Fibroblast of the conjunctiva (primary cell): Measurements from ENCODE around the gene CELSR3.
A peak's percentile ranks its signal among the peaks of the same experiment; 100 is the strongest.

Experiments
- DNase-seq: peaks from one replicate; pipeline ENCODE4 v3.0.0-alpha.2; 2010; ENCODE audit warnings: low read depth

CELSR3 gene

DNA sequence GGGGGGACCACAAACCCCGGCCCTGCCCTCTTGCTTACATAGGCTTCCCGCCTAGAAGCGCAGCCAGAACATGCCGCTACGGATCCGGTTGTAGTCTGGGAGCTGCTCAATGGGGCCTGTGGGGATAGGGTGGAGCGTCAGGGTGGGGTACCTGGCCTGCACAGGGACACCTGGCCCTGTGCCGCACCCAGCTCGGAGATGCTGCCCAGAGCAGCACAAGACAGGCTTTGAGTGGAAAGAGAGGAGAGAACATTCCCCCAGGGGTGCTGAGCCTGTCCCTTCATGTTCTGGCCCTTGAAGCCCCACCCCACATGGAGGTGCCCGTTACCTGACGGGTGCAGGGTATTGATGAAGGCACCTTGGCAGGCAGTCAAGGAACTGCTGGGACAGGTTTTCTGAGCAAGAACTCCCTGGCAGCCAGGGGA, 63.6 kb downstream of the CELSR3 start:
- no peak for DNase-seq

DNA sequence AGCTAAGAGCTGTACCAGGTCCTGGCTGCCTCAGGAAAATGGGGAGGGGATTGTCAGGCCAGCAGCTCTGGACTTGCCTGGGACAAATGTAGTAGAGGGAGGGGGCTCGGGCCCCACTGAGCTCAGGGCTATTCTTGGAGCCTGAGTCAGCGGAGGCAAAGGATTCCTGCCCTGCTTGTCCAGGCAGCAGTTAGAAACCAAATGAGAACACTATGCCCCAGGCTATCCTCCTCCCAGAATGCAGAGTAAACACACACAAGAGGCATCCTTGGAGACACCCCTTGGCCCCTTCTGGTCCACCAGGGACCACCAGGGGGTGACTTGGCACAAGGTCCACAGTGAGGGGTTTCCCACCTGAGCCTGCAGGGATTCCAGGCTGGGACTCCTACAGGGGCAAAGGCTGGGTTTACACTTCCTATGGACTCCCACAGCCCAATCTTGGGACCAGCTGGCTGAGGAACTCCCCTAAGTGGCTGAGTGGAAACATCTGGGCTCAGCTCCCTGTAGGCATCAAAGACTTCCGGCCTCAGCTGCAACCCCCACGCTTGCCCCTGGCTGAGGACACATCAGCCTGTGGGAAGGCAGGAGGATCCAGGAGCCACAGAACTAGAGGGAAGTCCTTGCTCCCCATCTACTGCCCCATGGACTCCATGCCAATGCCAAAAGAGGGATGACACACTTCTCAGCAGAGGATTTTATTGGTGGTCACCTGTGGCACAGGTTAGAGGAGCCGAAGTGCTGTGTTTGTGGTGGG, 64.2 kb downstream of the CELSR3 start:
- DNase-seq: peak; percentile 93

DNA sequence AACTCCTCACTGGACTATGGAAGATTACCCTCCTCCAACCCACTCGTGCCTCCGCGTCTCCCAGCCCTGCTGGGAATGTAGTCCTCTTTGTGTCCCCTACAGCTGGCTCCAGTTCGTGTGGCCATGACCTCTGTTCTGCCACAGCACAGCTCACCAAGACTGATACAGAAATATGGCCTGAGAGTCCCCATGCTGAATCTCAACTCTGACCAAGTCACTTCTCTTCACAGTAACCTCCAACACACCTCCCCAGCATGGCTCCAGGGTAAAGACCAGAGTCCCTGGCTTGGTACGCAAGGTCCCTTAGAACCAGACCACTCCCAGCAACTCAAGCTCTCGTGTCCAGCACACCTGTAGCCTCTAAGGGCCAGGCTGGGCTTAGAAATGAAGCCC, 65.3 kb downstream of the CELSR3 start:
- DNase-seq: no peak

DNA sequence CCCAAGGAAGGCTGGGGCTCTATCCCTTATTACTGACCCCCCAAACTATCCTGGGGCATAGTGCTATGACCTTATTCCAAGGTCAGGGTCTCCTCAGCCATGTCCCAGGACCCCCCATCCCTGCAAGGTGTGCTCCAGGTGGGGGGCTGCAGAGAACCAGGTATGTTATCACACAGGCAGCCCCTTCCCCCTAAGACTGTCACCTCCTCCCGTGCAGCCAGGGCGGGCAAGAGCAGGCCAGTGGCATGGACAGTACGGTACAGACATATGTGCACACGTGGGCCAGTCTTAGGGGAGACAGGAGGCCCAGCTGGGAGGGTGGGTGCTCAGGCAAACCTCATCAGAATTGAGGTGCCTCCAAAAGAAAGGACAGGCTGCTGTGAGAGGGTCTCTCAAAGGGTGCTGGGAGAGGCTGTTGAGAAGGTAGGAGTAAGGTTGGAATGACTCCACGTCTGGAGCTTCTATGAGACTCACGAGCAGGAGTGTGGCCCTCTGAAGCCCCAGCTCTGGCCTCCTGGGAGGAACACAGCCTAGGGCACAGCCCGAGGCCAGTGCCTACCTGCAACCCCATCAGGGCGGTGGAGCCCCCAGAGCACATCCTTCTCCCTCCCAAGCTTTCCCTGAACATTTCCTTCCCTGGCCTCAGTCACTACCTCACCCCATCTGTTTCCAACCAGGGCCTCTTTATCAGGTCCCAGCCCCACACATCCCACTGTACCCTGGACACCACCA, 65.8 kb downstream of the CELSR3 start:
- no peak for DNase-seq

DNA sequence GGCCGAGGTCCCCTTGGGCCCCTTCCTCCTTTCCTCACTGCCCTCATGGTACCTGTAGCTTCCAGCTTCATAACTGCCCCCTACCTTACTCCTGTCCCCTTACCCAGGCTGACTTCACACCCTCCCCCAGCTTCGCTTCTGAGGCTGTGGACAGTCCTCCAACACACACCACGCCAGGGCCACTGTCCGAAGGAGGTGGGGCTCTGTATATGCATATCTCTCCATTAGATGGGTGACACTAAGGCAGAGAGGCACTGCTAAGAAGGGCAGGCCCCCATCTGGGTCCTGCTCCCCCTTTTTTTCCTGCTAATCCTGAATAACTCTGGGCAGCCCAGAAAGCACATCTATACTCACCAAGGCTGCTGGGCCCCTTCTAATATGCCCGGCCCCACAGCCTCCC, 66.5 kb downstream of the CELSR3 start:
- no peak for DNase-seq

DNA sequence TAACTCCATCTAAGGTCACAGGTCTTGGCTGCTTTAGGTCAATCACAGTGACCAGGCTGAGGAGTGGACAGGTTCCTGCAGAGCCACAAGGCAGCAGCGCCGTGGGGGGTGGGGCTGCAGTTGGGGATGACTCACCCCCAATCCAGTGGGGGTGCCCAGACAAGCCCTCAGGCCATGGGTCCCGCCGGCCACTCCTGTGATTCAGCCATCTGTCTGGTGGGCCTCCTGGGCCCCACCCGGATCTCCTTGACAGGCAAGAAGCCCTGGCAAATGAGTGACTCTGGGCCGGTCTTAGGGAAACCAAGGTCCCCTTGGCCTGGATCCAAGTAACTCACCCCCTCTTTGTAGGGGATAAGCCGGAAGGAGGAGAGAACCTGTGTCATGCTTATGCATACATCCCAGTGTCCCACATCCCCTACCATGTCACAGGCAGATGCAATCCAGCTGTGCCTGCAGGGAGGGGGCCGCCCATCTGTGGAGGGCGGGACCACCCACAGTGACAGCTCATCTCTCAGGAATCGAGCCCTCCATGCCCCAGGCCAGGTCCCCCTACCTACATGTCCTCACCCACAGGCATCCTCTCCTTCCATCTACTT, 67.1 kb downstream of the CELSR3 start:
- DNase-seq: peak; percentile 64

DNA sequence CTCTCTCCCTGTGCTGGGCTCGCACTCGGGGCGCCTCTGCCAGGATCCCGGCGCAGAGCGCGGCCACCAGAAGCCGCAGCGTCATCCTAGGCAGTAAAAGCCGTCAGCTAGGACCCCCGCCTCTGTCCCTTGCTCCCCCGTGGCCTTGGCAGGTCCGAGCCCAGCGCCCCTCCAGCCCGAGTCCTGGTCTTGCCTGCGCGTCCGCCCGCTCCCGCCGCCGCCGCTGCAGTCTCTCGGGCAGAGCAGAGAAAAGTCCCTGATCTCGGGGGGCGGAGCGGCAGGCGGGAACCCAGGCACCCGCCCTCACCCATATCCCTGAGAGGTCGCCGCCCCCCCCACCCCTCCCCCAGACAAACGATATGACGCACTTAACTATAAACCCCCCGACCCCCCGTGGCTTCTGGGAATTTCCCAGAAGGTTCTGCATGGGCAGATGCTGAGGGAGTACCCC, 67.6 kb downstream of the CELSR3 start, which contains the start of gene COL7A1:
COL7A1 (minus strand) TSS at position 255 of the 451 bp plus-strand sequence; CDS start at position 85, 170 bp downstream.
- DNase-seq: no peak

DNA sequence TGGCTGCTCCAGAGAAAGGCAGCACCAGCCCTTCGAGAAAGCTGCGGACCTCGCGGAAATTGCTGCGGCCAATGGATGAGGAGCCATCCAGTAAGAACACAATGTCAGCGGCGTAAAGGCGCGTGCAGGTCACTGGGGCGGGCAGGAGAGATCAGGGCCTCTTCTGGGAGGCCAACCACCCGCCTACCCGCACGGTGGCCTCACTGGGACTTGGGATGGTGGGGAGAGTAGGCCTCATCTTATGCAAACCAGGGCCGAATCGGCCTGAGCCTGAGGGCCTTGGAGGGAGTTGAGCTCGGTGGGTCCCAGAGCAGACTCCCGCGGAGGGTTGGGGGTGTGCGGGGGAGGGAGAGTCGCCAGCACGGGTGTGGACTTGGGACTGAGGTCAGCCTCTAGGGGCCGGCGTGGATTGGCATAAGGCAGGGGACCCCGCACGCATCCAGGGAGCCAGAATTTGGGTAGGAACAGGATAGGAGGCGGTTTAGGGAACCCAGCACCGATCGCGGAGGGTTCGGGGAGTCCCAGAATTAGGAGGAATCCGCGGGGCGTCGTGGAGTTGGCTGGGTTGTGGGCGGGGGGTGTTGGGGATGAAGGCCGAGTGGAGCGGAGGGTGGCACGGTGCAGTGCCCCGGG, 68.2 kb downstream of the CELSR3 start:
- DNase-seq: no peak

DNA sequence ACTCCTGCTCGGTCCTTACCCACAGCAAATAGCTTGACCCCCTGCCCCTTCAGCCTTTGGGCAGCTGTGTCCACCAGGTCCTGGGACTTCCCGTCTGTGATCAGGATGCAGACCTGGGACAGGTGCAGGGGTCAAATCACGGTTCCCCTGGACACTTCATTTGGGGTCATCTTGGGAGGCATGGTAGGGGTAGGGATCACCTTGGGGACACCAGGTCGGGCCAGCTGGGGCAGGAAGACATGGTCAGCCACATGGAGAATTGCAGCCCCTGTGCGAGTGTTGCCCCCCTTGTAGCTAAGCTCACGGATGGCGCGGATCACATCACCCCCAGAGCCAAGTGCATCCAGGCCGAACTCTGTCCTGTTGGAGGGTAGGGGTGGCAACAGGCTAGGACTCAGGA, 69.3 kb downstream of the CELSR3 start:
- no peak for DNase-seq

DNA sequence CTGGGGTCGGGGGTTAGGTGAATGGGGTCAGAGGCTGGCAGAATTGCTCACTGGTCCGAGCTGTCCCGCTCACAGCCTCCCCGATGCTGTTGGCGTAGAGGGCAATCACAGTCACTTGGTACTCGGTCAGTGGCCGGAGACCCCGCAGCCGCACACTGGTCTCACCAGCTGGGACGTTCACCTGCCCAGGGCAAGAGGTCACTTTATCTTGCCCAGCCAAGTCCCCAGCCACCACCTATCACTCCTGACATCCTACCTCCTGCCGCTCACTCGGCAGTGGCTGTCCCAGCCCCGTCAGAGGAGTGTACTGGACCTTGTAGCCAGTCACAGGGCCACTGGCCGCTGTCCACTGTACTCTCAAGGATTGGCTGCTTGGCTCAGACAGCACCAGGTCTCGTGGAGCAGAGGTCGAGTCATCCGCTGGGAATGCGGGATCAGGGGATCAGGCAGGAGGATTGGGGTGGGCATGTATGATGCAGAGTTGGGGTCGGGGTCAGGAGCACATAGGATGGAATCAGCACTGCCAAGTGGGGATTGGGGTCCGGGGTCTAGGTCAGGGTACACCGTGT, 70.1 kb downstream of the CELSR3 start:
- DNase-seq: no peak

DNA sequence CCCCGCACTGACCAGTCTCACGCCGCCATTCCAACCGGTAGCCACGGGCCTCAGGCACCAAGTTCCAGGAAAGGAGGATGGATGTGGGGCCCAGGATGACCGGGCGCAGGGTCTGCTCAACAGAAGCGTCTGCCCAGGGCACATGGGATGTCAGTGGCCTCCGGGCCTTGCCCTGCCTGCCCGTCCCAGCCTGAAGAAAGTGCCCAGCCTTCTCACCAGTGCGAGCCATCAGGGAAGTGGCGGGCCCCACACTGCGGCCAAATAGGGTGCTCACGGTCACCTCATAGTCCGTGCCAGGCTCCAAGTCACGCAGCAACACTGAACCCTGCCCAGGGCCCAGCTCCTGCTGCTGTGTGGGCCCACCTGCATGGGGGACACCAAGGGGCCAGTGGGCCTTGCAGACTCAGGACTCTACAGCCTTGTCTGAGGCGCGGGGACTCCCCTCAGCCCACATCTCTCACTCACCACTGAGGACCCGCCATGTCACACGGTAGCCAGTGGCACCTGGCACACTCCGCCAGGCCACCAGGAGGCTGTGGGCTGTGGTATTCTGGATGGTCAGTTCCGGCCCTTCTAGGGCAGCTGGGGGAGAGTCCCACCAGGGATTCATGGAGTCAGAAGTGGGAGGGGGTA, 70.7 kb downstream of the CELSR3 start:
- DNase-seq: no peak

DNA sequence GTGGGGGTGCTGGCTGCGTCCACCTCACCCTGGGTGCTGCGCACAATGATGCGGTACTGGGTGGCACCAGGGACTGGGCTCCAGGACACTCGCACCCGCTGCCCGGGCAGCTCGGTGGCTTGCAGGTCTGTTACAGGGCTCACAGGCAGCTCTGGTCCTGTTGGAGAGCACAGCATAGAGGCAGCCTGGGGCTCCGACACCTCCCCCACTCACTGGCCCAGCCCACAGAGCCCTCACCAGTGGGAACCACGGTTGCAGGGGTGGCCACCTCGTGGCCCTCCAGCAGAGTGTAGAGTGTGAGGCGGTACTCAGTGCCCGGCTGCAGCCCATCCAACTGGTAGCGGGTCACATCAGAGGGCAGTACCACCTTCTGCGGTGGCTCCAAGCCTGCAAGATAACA, 71.2 kb downstream of the CELSR3 start:
- DNase-seq: no peak

DNA sequence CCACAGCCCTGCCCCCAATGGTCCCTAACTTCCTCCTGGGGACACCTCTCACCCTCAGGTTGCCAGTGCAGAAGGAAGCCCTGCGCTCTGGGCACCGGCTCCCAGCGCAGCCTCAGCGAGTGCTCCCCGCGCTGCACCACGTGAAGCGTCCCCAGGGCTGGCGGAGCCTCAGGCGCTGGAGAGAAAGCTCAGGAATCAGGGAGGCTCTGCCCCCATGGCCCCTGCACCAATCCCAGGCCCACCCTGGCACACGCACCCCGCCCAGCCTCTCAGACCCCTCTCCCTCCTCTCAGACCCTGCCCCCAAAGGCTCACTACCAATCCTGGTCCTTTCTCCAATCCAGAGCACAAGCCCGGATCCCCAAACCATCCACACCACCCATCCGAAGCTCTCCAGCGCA, 74.5 kb downstream of the CELSR3 start:
- no peak for DNase-seq

DNA sequence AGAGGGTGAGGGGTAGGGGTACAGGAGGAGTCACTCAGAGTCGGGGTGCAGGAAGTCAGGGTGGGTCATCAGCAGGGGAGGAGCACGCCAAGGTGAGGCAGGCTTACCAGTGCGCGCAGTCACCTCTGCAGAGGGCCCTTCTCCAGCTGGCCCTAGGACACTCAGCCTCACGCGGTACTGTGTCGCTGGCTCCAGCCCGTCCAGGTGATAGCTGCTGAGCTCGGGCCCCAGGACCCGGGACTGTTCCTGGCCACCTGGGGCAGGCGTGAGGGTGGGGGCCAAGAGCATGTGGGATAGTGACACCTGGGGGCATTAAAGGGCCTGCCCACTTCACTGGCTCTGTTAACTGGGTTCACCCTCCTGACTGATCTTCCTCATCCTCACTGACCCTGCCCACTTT, 75.0 kb downstream of the CELSR3 start:
- DNase-seq: no peak
